Posterior vena cava (tissue), 2 donors: ENCODE measurements around the gene PPP2R2C. TPM values are rescaled to one million over a fixed set of nuclear protein-coding genes. Genes with fewer than 3 reads are reported as not detected.
A peak's percentile ranks its signal among the peaks of the same experiment; 100 is the strongest.

Source experiments
- DNase-seq: peaks from one replicate; pipeline ENCODE4 v3.0.0-alpha.2; 2020; ENCODE audit warnings: low spot score
- intact Hi-C, 2 donors: fragments of 100-400 bp; cut with DNase I; formaldehyde crosslinking; loops; one replicate each; pipeline versions ENCODE4 v1.14.1 to v1.14.2; 2022 to 2023
- total RNA-seq, 2 donors: library from RNA; stranded (reverse); fragmentation: NEBNext Ultra II Directional; extraction: Animal tissue kit (Norgen Biotek cat#: 25700); gene quantifications; one replicate each; pipeline ENCODE4 v1.2.1, GENCODE V29; 2021
- donor health status: DM: yes; HTN: yes; CAD: no.
- donor health status: DM: yes; HTN: yes; CAD: no.

Gene PPP2R2C
- total RNA-seq, 2 donors from 2014 or later: 3.9 to 18.3 TPM

GRCh38 chr4:6471307-6472007 lies 957 bp downstream of the PPP2R2C start:
- DNase-seq: peak; percentile 48
- intact Hi-C loops: loop anchor here in 1 of 2 donors (10.0 kb wide), 1 partner anchor 1273 kb away; no protein-coding TSS in a partner anchor

GRCh38 chr4:6470502-6471306 lies 1.7 kb downstream of the PPP2R2C start:
- intact Hi-C loops: loop anchor here in 1 of 2 donors (10.0 kb wide), 1 partner anchor 1274 kb away; no protein-coding TSS in a partner anchor
- peak; percentile 87 for DNase-seq

GRCh38 chr4:6469898-6470501 lies 2.4 kb downstream of the PPP2R2C start:
- intact Hi-C loops: loop anchor here in 1 of 2 donors (10.0 kb wide), 1 partner anchor 1275 kb away; no protein-coding TSS in a partner anchor
- peak; percentile 40 for DNase-seq

DNA sequence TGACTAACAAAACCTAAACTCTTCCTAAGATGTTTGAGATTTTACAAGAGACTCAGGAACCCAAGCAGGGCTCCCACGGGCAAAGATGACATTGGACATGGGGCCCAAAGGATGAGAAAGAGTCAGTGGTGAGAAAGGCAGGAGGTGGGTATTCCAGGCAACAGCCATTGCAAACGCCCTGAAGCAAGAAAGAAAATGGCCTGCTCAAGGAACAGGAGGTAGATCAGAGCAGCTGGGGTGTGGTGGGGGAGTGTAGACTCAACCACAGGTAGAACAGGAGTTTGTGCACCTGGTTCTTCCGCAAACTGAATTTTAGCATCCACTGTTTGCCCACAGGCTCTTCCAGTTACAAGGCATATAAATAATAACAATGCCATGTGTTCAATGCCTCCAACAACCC lies 3.3 kb downstream of the PPP2R2C start:
- peak; percentile 26 for DNase-seq
- intact Hi-C loops: no loop called here

DNA sequence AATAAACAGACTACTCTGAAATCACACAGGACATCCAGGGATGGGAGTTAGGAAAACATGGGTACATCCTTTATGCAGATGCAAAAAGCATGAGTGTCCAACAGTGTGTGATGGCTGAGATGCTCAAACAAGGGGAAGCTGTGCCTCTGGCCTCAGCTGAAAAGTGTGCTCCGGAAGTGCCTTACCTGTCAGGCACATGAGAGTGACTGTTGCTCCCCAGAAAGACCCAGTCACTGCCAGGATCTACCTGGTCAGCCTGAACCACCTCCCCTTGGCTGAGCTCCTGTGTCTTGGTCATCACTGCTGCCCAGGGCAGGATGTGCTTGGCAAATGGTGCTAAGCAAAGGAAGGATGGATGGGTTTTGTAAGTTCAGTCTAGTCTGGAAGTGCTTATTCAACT lies 4.0 kb downstream of the PPP2R2C start:
- intact Hi-C loops: no loop called here
- peak; percentile 35 for DNase-seq

GRCh38 chr4:6467600-6467999 lies 4.8 kb downstream of the PPP2R2C start:
- intact Hi-C loops: no loop called here
- DNase-seq: peak; percentile 30

DNA sequence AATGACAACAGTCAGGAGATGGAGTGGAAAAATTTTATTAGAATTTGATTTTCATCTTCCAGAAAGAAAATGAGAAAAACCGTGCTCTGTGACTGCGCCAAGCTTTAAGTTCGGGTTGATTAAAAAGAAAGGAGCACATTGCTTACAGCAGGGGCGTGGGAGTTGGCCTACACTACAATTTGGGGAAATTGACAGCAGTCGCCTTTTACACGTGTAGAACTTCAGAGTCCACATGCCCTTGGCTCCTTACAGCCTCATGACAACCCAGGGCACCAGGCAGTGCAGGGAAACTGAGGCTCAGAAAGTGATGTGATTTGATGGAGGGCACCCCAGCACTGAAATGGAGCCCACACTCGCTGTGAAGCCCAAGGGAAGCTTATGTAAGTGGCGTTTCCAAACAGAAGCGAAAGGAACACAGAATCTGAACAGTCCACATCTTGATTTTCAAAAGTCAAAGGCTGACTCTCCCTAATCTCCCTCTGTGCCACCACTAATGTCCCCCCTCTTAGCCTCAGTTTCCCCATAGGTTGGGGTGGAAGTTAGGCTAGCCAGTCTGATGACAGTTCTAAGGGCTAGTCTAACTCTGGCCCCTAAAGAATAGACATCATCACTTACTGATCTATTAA lies 5.5 kb downstream of the PPP2R2C start:
- intact Hi-C loops: no loop called here
- peak; percentile 42 for DNase-seq

DNA sequence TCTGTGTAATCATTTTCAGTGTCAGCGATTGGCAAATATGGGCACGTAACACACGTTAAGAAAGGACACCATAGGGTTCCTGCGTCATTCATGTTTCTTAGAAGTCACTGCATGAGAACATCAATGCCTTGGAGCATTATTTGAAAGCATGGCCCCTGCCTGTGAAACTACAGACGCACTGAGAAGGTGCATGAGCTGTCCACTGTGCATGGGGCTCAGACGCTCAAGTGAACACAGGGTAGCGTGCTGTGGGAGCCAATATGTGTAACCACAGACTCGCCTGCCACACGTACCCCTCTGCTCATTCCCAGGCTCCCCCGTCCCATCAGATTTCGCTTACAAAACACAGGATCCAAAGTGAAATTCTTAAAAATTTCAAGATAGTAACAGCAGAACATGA lies 6.5 kb downstream of the PPP2R2C start:
- intact Hi-C loops: no loop called here
- peak; percentile 50 for DNase-seq

DNA sequence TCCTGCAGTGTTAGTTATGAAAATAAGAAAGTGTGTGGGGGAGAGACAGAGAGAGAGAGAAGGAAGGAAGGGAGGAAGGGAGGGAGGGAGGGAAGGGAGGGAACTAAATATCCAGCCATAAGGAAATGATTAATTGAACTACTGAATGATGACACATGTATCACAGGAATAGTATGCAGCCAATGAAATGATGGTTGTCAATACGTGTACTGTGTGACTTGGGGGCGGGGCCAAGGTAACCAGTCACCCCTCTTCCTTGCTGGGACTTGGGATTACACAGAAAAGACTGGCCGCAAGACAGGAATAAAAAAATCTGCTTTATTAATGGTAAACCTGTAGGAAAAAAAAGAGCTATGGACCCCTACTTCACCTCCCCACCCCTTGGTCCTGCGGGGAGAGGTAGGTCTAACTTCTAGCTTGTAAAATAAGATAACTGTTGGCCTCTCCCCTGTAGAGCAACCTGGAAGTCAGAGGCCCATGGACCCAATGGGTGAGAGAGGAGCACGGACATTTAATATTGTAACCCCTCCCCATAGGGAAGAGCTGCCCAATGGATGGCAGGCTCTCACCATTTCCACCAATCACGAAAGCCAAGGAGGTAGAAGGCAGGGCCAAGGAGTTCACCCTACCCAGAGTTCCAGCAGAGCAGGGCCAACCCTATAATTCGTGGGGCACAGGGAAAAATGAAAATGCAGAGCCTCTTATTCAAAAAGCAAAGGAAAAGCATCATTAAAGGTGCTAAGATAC lies 7.4 kb downstream of the PPP2R2C start:
- intact Hi-C loops: no loop called here
- DNase-seq: peak; percentile 30

DNA sequence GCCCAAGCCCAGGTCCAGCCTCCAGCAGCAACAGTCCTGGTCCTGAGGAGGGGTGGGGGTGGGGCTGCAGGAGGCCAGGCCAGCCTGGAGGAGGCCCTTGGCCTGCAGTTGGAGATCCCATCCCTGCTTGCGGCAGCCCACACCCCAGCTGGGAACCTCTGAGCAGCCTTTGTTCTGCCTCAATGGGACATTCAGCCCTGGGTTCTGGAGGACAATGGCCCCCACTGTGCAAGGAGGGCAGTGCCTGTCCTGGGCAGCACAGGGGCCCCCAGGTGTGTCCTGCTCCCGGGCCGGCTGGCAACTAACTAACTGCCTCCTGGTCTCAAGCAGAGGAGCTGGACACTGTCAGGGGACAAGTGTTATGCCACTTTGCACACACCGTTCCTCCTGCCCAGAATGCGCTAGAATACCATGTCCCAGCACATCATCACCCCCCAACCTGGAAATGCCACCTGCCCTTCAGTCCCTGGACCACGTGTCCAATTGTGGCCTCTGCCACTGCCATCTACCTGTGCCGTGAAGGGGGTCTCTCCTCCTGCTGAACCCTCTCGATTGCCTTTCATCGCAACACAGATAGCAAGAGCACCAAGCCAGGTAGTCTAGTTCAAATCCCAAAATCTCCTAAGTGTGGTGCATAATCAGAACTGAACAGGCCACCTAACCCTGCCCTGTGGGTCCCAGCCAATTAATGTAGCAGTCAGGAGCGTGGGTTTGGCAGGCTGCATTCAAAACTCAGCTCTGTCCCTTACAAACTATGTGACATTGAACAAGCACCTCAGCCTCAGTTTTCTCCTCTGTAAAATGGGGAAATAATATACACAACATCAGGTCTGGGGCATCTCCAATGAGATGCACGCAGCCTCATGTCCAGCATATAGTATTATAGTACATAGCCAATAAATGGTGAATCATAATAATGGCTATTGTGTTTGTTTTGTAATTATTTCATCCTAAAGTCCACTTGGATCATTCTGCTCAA lies 8.8 kb downstream of the PPP2R2C start:
- peak; percentile 42 for DNase-seq
- intact Hi-C loops: no loop called here

DNA sequence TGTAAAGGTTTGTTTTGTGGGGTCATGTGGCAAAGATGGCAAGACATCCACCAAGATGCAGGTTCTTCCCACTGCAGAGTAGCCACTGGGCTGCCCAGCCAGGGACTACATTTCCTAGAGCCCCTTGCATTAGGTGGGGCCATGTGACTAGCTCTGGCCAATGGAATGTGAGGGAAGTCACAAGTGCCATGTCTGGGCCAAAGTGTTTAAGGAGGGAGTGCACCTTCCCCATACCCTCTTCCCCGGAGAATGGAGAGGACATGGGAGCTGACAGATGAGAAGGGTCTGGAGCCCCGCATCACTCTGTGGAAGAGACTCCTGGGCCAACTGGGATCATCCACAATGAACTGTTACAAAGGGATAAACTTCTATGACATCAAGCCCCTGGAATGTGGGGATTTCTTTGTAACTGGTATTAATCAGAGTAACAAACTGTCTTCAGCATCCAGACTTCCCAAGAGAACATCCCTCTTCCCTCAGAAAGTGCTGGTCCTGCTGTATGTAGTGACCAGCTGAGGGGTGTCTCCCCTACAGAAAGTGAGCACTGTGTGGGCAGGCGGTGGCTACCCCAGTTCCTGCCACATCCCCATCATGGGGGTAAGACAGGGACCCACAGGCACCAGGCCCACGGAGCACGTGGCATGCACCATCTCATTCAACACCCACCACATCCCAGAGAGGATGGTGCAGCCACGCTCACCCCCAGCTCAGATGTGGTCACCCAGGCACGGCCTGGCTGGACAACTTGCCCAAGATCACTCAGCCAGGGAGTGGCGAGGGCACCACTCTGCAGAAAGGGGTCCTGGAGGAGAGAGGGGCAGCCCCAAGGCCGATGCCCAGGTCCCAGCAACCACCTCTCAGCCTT lies 10.9 kb downstream of the PPP2R2C start:
- peak; percentile 63 for DNase-seq
- intact Hi-C loops: no loop called here

- peak; percentile 43 for DNase-seq
- intact Hi-C loops: no loop called here
Measured at GRCh38 chr4:6460876-6461275, 11.5 kb downstream of the PPP2R2C start.

GRCh38 chr4:6458528-6458927 lies 13.9 kb downstream of the PPP2R2C start:
- DNase-seq: peak; percentile 28
- intact Hi-C loops: no loop called here

DNA sequence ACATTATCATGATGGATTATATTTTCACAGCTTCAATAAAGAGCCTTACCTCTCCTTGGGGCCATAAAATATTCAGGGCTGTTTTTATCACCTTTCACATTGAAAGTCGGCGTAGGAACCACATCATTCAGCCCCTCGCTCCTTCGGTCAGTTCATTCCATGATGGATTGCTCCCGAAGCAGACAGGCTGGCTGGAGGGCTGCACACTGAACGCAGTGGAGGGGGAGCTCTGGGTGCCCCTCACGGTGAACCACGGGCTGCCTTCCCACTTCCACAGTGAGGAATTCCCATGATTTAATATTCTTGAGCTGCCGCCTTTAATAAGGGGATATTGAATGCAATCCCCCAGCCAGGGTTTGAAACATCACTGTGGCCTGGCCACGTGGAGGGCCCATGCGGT lies 16.0 kb downstream of the PPP2R2C start:
- intact Hi-C loops: no loop called here
- DNase-seq: peak; percentile 36

- DNase-seq: peak; percentile 46
- intact Hi-C loops: no loop called here
Measured at GRCh38 chr4:6454112-6454910, 18.1 kb downstream of the PPP2R2C start.

GRCh38 chr4:6453688-6453990 lies 18.8 kb downstream of the PPP2R2C start:
- intact Hi-C loops: no loop called here

More at GRCh38 chr4:6453688-6453990, 18.8 kb downstream of the PPP2R2C start:
- peak; percentile 56 for DNase-seq
